Endothelial cell of umbilical vein (primary cell): ENCODE measurements around the gene HPSE2. TPM values are rescaled to one million over a fixed set of nuclear protein-coding genes. Genes with fewer than 3 reads are reported as not detected.

Experiments used
- BruUV-seq: library from RNA; stranded (reverse); fragments of 400-500 nt; replicated peaks from 2 replicates; lab custom pipeline; 2021; lab: Mats Ljungman, UMichigan
- CTCF ChIA-PET: fragments of 300-600, 350-600 bp; sonication (Branson Sonifier 250); formaldehyde crosslinking; loops from one replicate; lab custom pipeline; 2021; ENCODE audit warnings: antibody characterized with exemption, inconsistent platforms; lab: Charles Lee
- POLR2A ChIA-PET: fragments of 300-600, 350-600 bp; sonication (Branson Sonifier 250); formaldehyde crosslinking; loops from one replicate; lab custom pipeline; 2021; ENCODE audit warnings: antibody characterized with exemption, inconsistent platforms; lab: Charles Lee
- DNase-seq: peaks from one replicate; pipeline ENCODE4 v3.0.0-alpha.2; 2011; ENCODE audit warnings: low read depth, low spot score
- FAIRE-seq: peaks from 2 replicates; lab custom pipeline; 2011; peaks lifted over from hg19 to GRCh38; lab: Jason Lieb, UNC
- H2AFZ ChIP-seq: 2 replicates; pipeline ENCODE4 v1.6.0; 2012; ENCODE audit warnings: low read depth, low read length, control low read depth, inconsistent platforms
- H3K27ac ChIP-seq: 2 replicates; pipeline ENCODE4 v1.5.1; 2011; ENCODE audit warnings: low read depth, mild to moderate bottlenecking, control low read depth, low read length, moderate library complexity; ENCODE audit not compliant: insufficient read depth
- H3K27me3 ChIP-seq, 2 experiments: 2 replicates each; pipeline versions ENCODE4 v1.6.0 to v1.6.1; 2011; ENCODE audit warnings: low read length in 2 of 2, mixed read lengths in 1 of 2; ENCODE audit not compliant: control insufficient read depth in 2 of 2, insufficient read depth in 2 of 2
- H3K36me3 ChIP-seq, 2 experiments: 2 replicates in 1 of 2; 3 replicates in 1 of 2; pipeline ENCODE4 v1.5.1; 2011; ENCODE audit warnings: low read length in 2 of 2, mild to moderate bottlenecking in 1 of 2, moderate library complexity in 1 of 2; ENCODE audit not compliant: control insufficient read depth in 2 of 2, insufficient read depth in 2 of 2; ENCODE audit errors: extremely low read depth in 1 of 2
- H3K4me1 ChIP-seq: 3 replicates; pipeline ENCODE4 v1.5.1; 2011; ENCODE audit warnings: mild to moderate bottlenecking, low read length; ENCODE audit not compliant: control insufficient read depth, insufficient read depth; ENCODE audit errors: extremely low read depth
- H3K4me2 ChIP-seq: 2 replicates; pipeline ENCODE4 v1.6.1; 2011; ENCODE audit warnings: low read length, control low read depth, mixed read lengths; ENCODE audit not compliant: insufficient read depth
- H3K4me3 ChIP-seq, 3 experiments: fragments of 200-600 bp in 1 of 3; sonication (generic), shearing (Covaris generic) in 1 of 3; replicated peaks in 1 of 3; 2 replicates each; pipeline ENCODE4 v1.5.1; 2011 to 2016; ENCODE audit warnings: control low read depth in 3 of 3, low read length in 3 of 3, mild to moderate bottlenecking in 2 of 3, inconsistent platforms in 1 of 3, low read depth in 1 of 3, moderate library complexity in 1 of 3; ENCODE audit not compliant: insufficient read depth in 1 of 3
- H3K79me2 ChIP-seq: 2 replicates; pipeline ENCODE4 v1.6.0; 2012; ENCODE audit warnings: low read length, inconsistent platforms; ENCODE audit not compliant: control insufficient read depth, insufficient read depth
- H3K9ac ChIP-seq: replicated peaks from 2 replicates; pipeline ENCODE3; 2011; ENCODE audit warnings: low read length, control low read depth; ENCODE audit not compliant: insufficient read depth; ENCODE audit errors: extremely low read depth
- H3K9me1 ChIP-seq: replicated peaks from 3 replicates; pipeline ENCODE4 v1.6.0; 2011; ENCODE audit warnings: mild to moderate bottlenecking, low read length; ENCODE audit not compliant: control insufficient read depth, insufficient read depth; ENCODE audit errors: extremely low read depth
- H3K9me3 ChIP-seq: replicated peaks from 2 replicates; pipeline ENCODE4 v1.5.1; 2012; ENCODE audit warnings: low read length, inconsistent platforms; ENCODE audit not compliant: control insufficient read depth, insufficient read depth
- H4K20me1 ChIP-seq: replicated peaks from 2 replicates; pipeline ENCODE3; 2011; ENCODE audit warnings: mild to moderate bottlenecking, low read length; ENCODE audit not compliant: control insufficient read depth, insufficient read depth; ENCODE audit errors: extremely low read depth
- CTCF ChIP-seq, 2 donors: IDR thresholded peaks; 1 replicate in 1 of 2; 2 replicates in 1 of 2; pipeline ENCODE4 v1.5.1; 2011; ENCODE audit warnings: low read length in 2 of 2, mild to moderate bottlenecking in 2 of 2, moderate library complexity in 2 of 2, control low read depth in 1 of 2, inconsistent platforms in 1 of 2, low read depth in 1 of 2; ENCODE audit not compliant: insufficient read depth in 1 of 2; ENCODE audit errors: extremely low read depth in 1 of 2
- EZH2 ChIP-seq: IDR thresholded peaks from 2 replicates; pipeline ENCODE4 v1.6.1; 2012; ENCODE audit warnings: borderline replicate concordance, low read depth, mild to moderate bottlenecking, moderate library complexity, low read length, inconsistent platforms; ENCODE audit not compliant: severe bottlenecking
- GATA2 ChIP-seq: IDR thresholded peaks from 2 replicates; pipeline ENCODE4 v1.7.0; 2011; ENCODE audit warnings: low read depth, mild to moderate bottlenecking, moderate library complexity, mixed read lengths, low read length; ENCODE audit not compliant: insufficient read length, insufficient read depth
- JUN ChIP-seq: IDR thresholded peaks from 2 replicates; pipeline ENCODE4 v1.6.1; 2011; ENCODE audit warnings: borderline replicate concordance, low read depth; ENCODE audit not compliant: insufficient read length, insufficient read depth
- MAX ChIP-seq: IDR thresholded peaks from 2 replicates; pipeline ENCODE4 v1.6.1; 2011; ENCODE audit not compliant: insufficient read depth, insufficient read length
- dilution Hi-C: fragments of 300-500 bp; cut with MboI; formaldehyde crosslinking; loops from one replicate; pipeline ENCODE4 v1.15.0; 2019; ENCODE audit warnings: low sequenced_read_pairs; ENCODE audit not compliant: extremely low pct_ligation_motif_present
- intact Hi-C: fragments of 100-400 bp; cut with micrococcal nuclease; formaldehyde crosslinking; loops from one replicate; pipeline ENCODE4 v1.10.0; 2022
- polyA plus RNA-seq, 4 experiments: library from polyadenylated mRNA; depleted of rRNA in 3 of 4; stranded (reverse) in 3 of 4; unstranded in 1 of 4; fragments of >200 nt; gene quantifications; 2 replicates each; pipeline versions ENCODE4 v1.2.1 to v1.2.3, GENCODE V29; 2011 to 2012; ENCODE audit warnings: missing spikeins in 1 of 4
- total RNA-seq: library from RNA; stranded (reverse); gene quantifications from 2 replicates; pipeline ENCODE4 v1.2.3, GENCODE V29; 2021

The HPSE2 gene
- total and polyA plus RNA-seq, 2 donors (not counting 3 experiments of a cell fraction or from before 2014, with no cell fraction given) = not detected

- POLR2A ChIA-PET = no interaction called here
- no peak for FAIRE-seq
- H3K79me2 ChIP-seq = no peaks in the 10 kb centered on the region
- intact Hi-C loops = no loop called here
- H3K9me3 ChIP-seq = no peaks in the 10 kb centered on the region
- no peak overlapping the region for H3K4me3 ChIP-seq
- H3K36me3 ChIP-seq = no peaks in the 10 kb centered on the region
- no peak overlapping the region for H3K9ac ChIP-seq
- no peak for DNase-seq
- no peak overlapping the region for H3K27ac ChIP-seq
- H3K4me1 ChIP-seq = no peaks in the 10 kb centered on the region
- H3K9me1 ChIP-seq = no peaks in the 10 kb centered on the region
- BruUV-seq = no TSS peak
- H2AFZ ChIP-seq = no peak overlapping the region
- peaks cover 0 to 2% of the 10 kb centered on the region in 2 experiments for H3K27me3 ChIP-seq
- dilution Hi-C loops = no loop called here
- TF ChIP-seq MAX = no peak
- TF ChIP-seq EZH2 = no peak
- TF ChIP-seq GATA2 = no peak
- TF ChIP-seq JUN = no peak
- TF ChIP-seq CTCF (IDR thresholded peaks at IDR 0.05; ENCODE audit: extremely low read depth in 1 of 2, insufficient read depth in 1 of 2, low read depth in 1 of 2, low read length in 2 of 2) = no peak
- CTCF ChIA-PET = no interaction called here
- no peak overlapping the region for H3K4me2 ChIP-seq
- no peaks in the 10 kb centered on the region for H4K20me1 ChIP-seq
These were observed 588.4 kb downstream of the HPSE2 start for GRCh38 chr10:98646998-98647917.
